HCT116 (cell line): Measurements from ENCODE around the gene BAIAP2. TPM values are rescaled to one million over a fixed set of nuclear protein-coding genes. Genes with fewer than 3 reads are reported as not detected.

ENCODE experiments used
- ATAC-seq: fragments of 200-7000 bp; cut with Tn5 transposase; 2 replicates; pipeline ENCODE4 v1.9.1; 2020; ENCODE audit warnings: mild to moderate bottlenecking, moderate library complexity
- BruUV-seq: library from RNA; stranded (reverse); fragments of 400-500 nt; replicated peaks from 2 replicates; lab custom pipeline; 2021; lab: Mats Ljungman, UMichigan
- CTCF ChIA-PET: fragments of 300-600 bp; sonication (Branson Sonifier 250); formaldehyde crosslinking; loops from one replicate; lab custom pipeline; 2021; ENCODE audit warnings: antibody characterized with exemption; lab: Charles Lee
- POLR2A ChIA-PET: fragments of 300-600, 350-600 bp; sonication (Branson Sonifier 250); formaldehyde crosslinking; loops from one replicate; lab custom pipeline; 2021; ENCODE audit warnings: antibody characterized with exemption; lab: Charles Lee
- RAD21 ChIA-PET, 2 experiments: fragments of 300-600 bp; sonication (Branson Sonifier 250); formaldehyde crosslinking; loops; one replicate each; lab custom pipeline; 2023; ENCODE audit warnings: low total read pairs in 2 of 2; ENCODE audit not compliant: uncharacterized antibody in 2 of 2, unreplicated experiment in 2 of 2, low non-redundant PET in 1 of 2; lab: Charles Lee
- DNase-seq: peaks from one replicate; pipeline ENCODE4 v3.0.0-alpha.2; 2010; ENCODE audit warnings: low read depth, low spot score
- H2AFZ ChIP-seq: fragments of 200-600 bp; shearing (Covaris generic), sonication (generic); 2 replicates; pipeline ENCODE4 v1.6.1; 2017; ENCODE audit warnings: low read depth, mixed run types, mixed read lengths, antibody characterized with exemption, low read length; ENCODE audit not compliant: poor library complexity, severe bottlenecking
- H3K27ac ChIP-seq: 2 replicates; pipeline ENCODE4 v1.5.1; 2012; ENCODE audit warnings: low read depth, low read length
- H3K27me3 ChIP-seq: fragments of 200-600 bp; sonication (generic); 2 replicates; pipeline ENCODE4 v1.6.1; 2016; ENCODE audit warnings: mixed run types, low read length, mixed read lengths; ENCODE audit not compliant: insufficient read depth
- H3K36me3 ChIP-seq, 2 experiments: fragments of 200-500 bp in 1 of 2; fragments of 200-600 bp in 1 of 2; sonication (Bioruptor generic) in 1 of 2; sonication (generic) in 1 of 2; 2 replicates each; pipeline versions ENCODE4 v1.5.1 to v1.6.1; 2014 to 2016; ENCODE audit warnings: low read length in 2 of 2, inconsistent platforms in 1 of 2, mixed read lengths in 1 of 2, mixed run types in 1 of 2; ENCODE audit not compliant: insufficient read depth in 2 of 2, control insufficient read depth in 1 of 2
- H3K4me1 ChIP-seq, 2 experiments: fragments of 200-600 bp in 1 of 2; sonication (generic) in 1 of 2; 2 replicates each; pipeline versions ENCODE4 v1.5.1 to v1.6.1; 2012 to 2017; ENCODE audit warnings: low read length in 2 of 2, inconsistent platforms in 1 of 2, mild to moderate bottlenecking in 1 of 2, mixed read lengths in 1 of 2, mixed run types in 1 of 2, moderate library complexity in 1 of 2; ENCODE audit not compliant: insufficient read depth in 2 of 2, control insufficient read depth in 1 of 2
- H3K4me2 ChIP-seq: fragments of 200-600 bp; sonication (generic); 2 replicates; pipeline ENCODE4 v1.6.1; 2017; ENCODE audit warnings: mixed run types, low read length, mixed read lengths
- H3K4me3 ChIP-seq, 2 experiments: fragments of 200-600 bp in 1 of 2; sonication (generic) in 1 of 2; replicated peaks in 1 of 2; 2 replicates each; pipeline ENCODE4 v1.5.1; 2011 to 2016; ENCODE audit warnings: low read length in 2 of 2, control low read depth in 1 of 2, low read depth in 1 of 2, mild to moderate bottlenecking in 1 of 2, mixed read lengths in 1 of 2, mixed run types in 1 of 2
- H3K79me2 ChIP-seq: fragments of 200-600 bp; sonication (generic); 2 replicates; pipeline ENCODE4 v1.6.1; 2017; ENCODE audit warnings: mild to moderate bottlenecking, mixed run types, low read length, moderate library complexity, mixed read lengths; ENCODE audit not compliant: insufficient read depth
- H3K9ac ChIP-seq: fragments of 200-600 bp; sonication (generic); 2 replicates; pipeline ENCODE4 v1.6.1; 2016; ENCODE audit warnings: low read length, mixed read lengths
- H3K9me2 ChIP-seq: fragments of 200-600 bp; sonication (generic), shearing (Covaris generic); 2 replicates; pipeline ENCODE4 v1.6.1; 2017; ENCODE audit warnings: mixed run types, mild to moderate bottlenecking, moderate library complexity; ENCODE audit not compliant: insufficient read depth
- H3K9me3 ChIP-seq, 2 experiments: fragments of 200-500 bp in 1 of 2; fragments of 200-600 bp in 1 of 2; sonication (Bioruptor generic) in 1 of 2; sonication (generic) in 1 of 2; 2 replicates each; pipeline ENCODE4 v1.6.1; 2014 to 2017; ENCODE audit warnings: low read length in 2 of 2, mixed read lengths in 2 of 2, inconsistent platforms in 1 of 2, low read depth in 1 of 2, mild to moderate bottlenecking in 1 of 2, mixed run types in 1 of 2, moderate library complexity in 1 of 2; ENCODE audit not compliant: control insufficient read depth in 1 of 2, insufficient read depth in 1 of 2
- H4K20me1 ChIP-seq: fragments of 200-600 bp; sonication (generic), shearing (Covaris generic); 2 replicates; pipeline ENCODE4 v1.6.1; 2017; ENCODE audit warnings: mixed run types, mild to moderate bottlenecking, moderate library complexity; ENCODE audit not compliant: insufficient read depth
- CBX3 ChIP-seq: IDR thresholded peaks from 2 replicates; pipeline ENCODE4 v1.6.1; 2012; ENCODE audit warnings: low read depth
- CTCF ChIP-seq, 3 experiments: fragments of 200-600 bp in 1 of 3; sonication (generic) in 1 of 3; IDR thresholded peaks in 2 of 3; conservative IDR thresholded peaks in 1 of 3; 2 replicates each; pipeline ENCODE4 v1.5.1; 2012 to 2017; ENCODE audit warnings: low read depth in 2 of 3, low read length in 2 of 3, antibody characterized with exemption in 1 of 3, borderline replicate concordance in 1 of 3, control low read depth in 1 of 3, mild to moderate bottlenecking in 1 of 3, mixed read lengths in 1 of 3, mixed run types in 1 of 3, moderate library complexity in 1 of 3; ENCODE audit not compliant: insufficient read depth in 1 of 3
- EZH2 ChIP-seq: fragments of 200-600 bp; sonication (generic); IDR thresholded peaks from 2 replicates; pipeline ENCODE4 v1.6.1; 2017; ENCODE audit warnings: antibody characterized with exemption, mixed run types
- EZH2phosphoT487 ChIP-seq: fragments of 200-600 bp; IDR thresholded peaks from 2 replicates; pipeline ENCODE4 v1.6.1; 2018; ENCODE audit warnings: antibody characterized with exemption, borderline replicate concordance
- FOSL1 ChIP-seq: IDR thresholded peaks from 2 replicates; pipeline ENCODE4 v1.6.1; 2012; ENCODE audit warnings: low read depth
- JUND ChIP-seq: IDR thresholded peaks from 2 replicates; pipeline ENCODE4 v1.6.1; 2012
- POLR2AphosphoS5 ChIP-seq: IDR thresholded peaks from 2 replicates; pipeline ENCODE4 v1.6.1; 2011; ENCODE audit warnings: mild to moderate bottlenecking, low read depth, low read length, moderate library complexity
- TCF7L2 ChIP-seq: IDR thresholded peaks from 2 replicates; pipeline ENCODE4 v1.7.0; 2011; ENCODE audit warnings: borderline replicate concordance, inconsistent platforms; ENCODE audit not compliant: insufficient read depth, insufficient read length; ENCODE audit errors: extremely low read depth
- YY1 ChIP-seq: IDR thresholded peaks from 2 replicates; pipeline ENCODE4 v1.6.1; 2011; ENCODE audit warnings: low read length, low read depth, moderate library complexity, mild to moderate bottlenecking; ENCODE audit not compliant: insufficient replicate concordance; ENCODE audit errors: extremely low read depth
- ZFX ChIP-seq: fragments of 450-650 bp; IDR thresholded peaks from 2 replicates; pipeline ENCODE4 v1.6.1; 2017
- intact Hi-C: fragments of 100-400 bp; cut with micrococcal nuclease; formaldehyde crosslinking; loops from 2 replicates; pipeline ENCODE4 v1.10.0; 2022
- total RNA-seq: library from RNA; stranded (reverse); gene quantifications from one replicate; pipeline ENCODE4 v1.2.1, GENCODE V29; 2021; ENCODE audit not compliant: unreplicated experiment

BAIAP2 gene
- total RNA-seq, 1 experiment from 2014 or later = 105 TPM

GRCh38 chr17:81138083-81138482, 103.1 kb downstream of the BAIAP2 start:
- no peak for TF ChIP-seq EZH2phosphoT487
- TF ChIP-seq FOSL1 = no peak
- no peak for TF ChIP-seq CTCF (IDR thresholded peaks at IDR 0.05 in 2 of 3, conservative IDR thresholded peaks at IDR 0.05 in 1 of 3; ENCODE audit: borderline replicate concordance in 1 of 3, insufficient read depth in 1 of 3, low read depth in 2 of 3, low read length in 2 of 3)
- no peak for TF ChIP-seq EZH2
- no peak for TF ChIP-seq JUND
- no peak for TF ChIP-seq ZFX
- TF ChIP-seq YY1 = no peak
- TF ChIP-seq TCF7L2 = no peak
- TF ChIP-seq POLR2AphosphoS5 = no peak
- TF ChIP-seq CBX3 = no peak
- Histone ChIP-seq H2AFZ (no peak overlapping the region), H3K9me3 (no peaks in the 10 kb centered on the region; a peak in 1 of 4 replicates), H3K27me3 (no peaks in the 10 kb centered on the region), H4K20me1 (no peaks in the 10 kb centered on the region), H3K36me3 (no peaks in the 10 kb centered on the region), H3K27ac (no peak overlapping the region), H3K4me3 (no peak overlapping the region), H3K79me2 (no peaks in the 10 kb centered on the region), H3K9ac (no peak overlapping the region), H3K9me2 (no peaks in the 10 kb centered on the region), H3K4me2 (no peak overlapping the region), H3K4me1 (peaks cover 6 to 18% of the 10 kb centered on the region in 2 experiments; a peak in 3 of 4 replicates)
- POLR2A ChIA-PET = no interaction called here
- RAD21 ChIA-PET = no interaction called here
- CTCF ChIA-PET = no interaction called here
- ATAC-seq = no peak
- no TSS peak for BruUV-seq
- intact Hi-C loops = no loop called here
- no peak for DNase-seq
